NCI-H82 treated with DMSO at 0.1 percent for 48 hours (cell line): ENCODE data around the gene ZBTB24.
"Not testable (repeated sequence)": the region's sequence is repeated elsewhere in the genome, so short reads cannot be mapped to it uniquely, and the experiment has no call there.

Experiments
- DNase-seq: peaks from one replicate; lab custom pipeline; 2025; ENCODE audit not compliant: unreplicated experiment; lab: John Stamatoyannopoulos, UW

ZBTB24 gene

GRCh38 chr6:109472132-109472995, 10.7 kb downstream of the ZBTB24 start:
- DNase-seq, result no peak

- DNase-seq, result no peak
Measured at GRCh38 chr6:109471105-109471810, 11.8 kb downstream of the ZBTB24 start.

- DNase-seq, result no peak
Measured at GRCh38 chr6:109469591-109470189, 13.3 kb downstream of the ZBTB24 start.

GRCh38 chr6:109467696-109468095, 15.3 kb downstream of the ZBTB24 start:
- no peak for DNase-seq

- no peak for DNase-seq
Measured at GRCh38 chr6:109466212-109466923, 16.7 kb downstream of the ZBTB24 start.

- DNase-seq, result no peak
Measured at GRCh38 chr6:109465772-109466171, 17.2 kb downstream of the ZBTB24 start.

- no peak for DNase-seq
Measured at GRCh38 chr6:109461733-109462526, 21.1 kb downstream of the ZBTB24 start.

GRCh38 chr6:109461205-109461604, 21.8 kb downstream of the ZBTB24 start:
- not testable (repeated sequence) for DNase-seq

- no peak for DNase-seq
Measured at GRCh38 chr6:109460161-109460829, 22.7 kb downstream of the ZBTB24 start.

- DNase-seq, result no peak
Measured at GRCh38 chr6:109458774-109459531, 24.1 kb downstream of the ZBTB24 start.

GRCh38 chr6:109457562-109457996, 25.4 kb downstream of the ZBTB24 start:
- peak; percentile 11 for DNase-seq

GRCh38 chr6:109456710-109457561, 26.1 kb downstream of the ZBTB24 start:
- DNase-seq, result no peak

- no peak for DNase-seq
Measured at GRCh38 chr6:109456111-109456583, 26.9 kb downstream of the ZBTB24 start.

GRCh38 chr6:109455437-109456110, 27.4 kb downstream of the ZBTB24 start, which contains the start of gene MICAL1:
Gene MICAL1 (minus strand): TSS chr6:109455772. CDS start chr6:109454196, 1,576 bp downstream.
- DNase-seq, result peak; percentile 51

GRCh38 chr6:109454496-109455436, 28.3 kb downstream of the ZBTB24 start:
- DNase-seq, result no peak
